NT2/D1 (cell line): ENCODE data around the gene CDH18.
"Not testable (repeated sequence)": the region's sequence is repeated elsewhere in the genome, so short reads cannot be mapped to it uniquely, and the experiment has no call there.

Source experiments
- DNase-seq: peaks from one replicate; pipeline ENCODE4 v3.0.0-alpha.2; 2011; ENCODE audit warnings: low read depth, low spot score
- H3K27me3 ChIP-seq: 2 replicates; pipeline ENCODE4 v1.6.0; 2011; ENCODE audit warnings: mild to moderate bottlenecking; ENCODE audit not compliant: insufficient read length, insufficient read depth
- H3K36me3 ChIP-seq: 2 replicates; pipeline ENCODE4 v1.6.1; 2011; ENCODE audit warnings: mild to moderate bottlenecking, low read length, mixed read lengths; ENCODE audit not compliant: insufficient read depth, insufficient read length
- H3K4me1 ChIP-seq: 2 replicates; pipeline ENCODE4 v1.5.1; 2011; ENCODE audit not compliant: insufficient read depth, insufficient read length
- H3K4me3 ChIP-seq: 2 replicates; pipeline ENCODE4 v1.5.1; 2011; ENCODE audit warnings: low read depth; ENCODE audit not compliant: insufficient read length
- H3K9ac ChIP-seq: 2 replicates; pipeline ENCODE4 v1.6.0; 2011; ENCODE audit warnings: low read depth; ENCODE audit not compliant: insufficient read length
- H3K9me3 ChIP-seq: 2 replicates; pipeline ENCODE4 v1.5.1; 2011; ENCODE audit warnings: mild to moderate bottlenecking, low read length; ENCODE audit not compliant: insufficient read depth
- SUZ12 ChIP-seq: IDR thresholded peaks from 2 replicates; pipeline ENCODE4 v1.6.1; 2011; ENCODE audit not compliant: insufficient read length, insufficient read depth; ENCODE audit errors: extremely low read depth
- YY1 ChIP-seq: IDR thresholded peaks from 2 replicates; pipeline ENCODE4 v1.6.1; 2011; ENCODE audit not compliant: insufficient read length, insufficient read depth
- ZNF274 ChIP-seq: IDR thresholded peaks from 2 replicates; pipeline ENCODE4 v1.6.1; 2011; ENCODE audit warnings: mild to moderate bottlenecking, low read depth, low read length

Gene CDH18

GRCh38 chr5:19802686-19803085 is 185.3 kb downstream of the CDH18 start:
- DNase-seq: no peak
- H3K4me1 ChIP-seq: no peaks in the 10 kb centered on the region
- H3K27me3 ChIP-seq: no peaks in the 10 kb centered on the region
- no peaks in the 10 kb centered on the region for H3K9me3 ChIP-seq
- no peak overlapping the region for H3K9ac ChIP-seq
- TF ChIP-seq SUZ12: no peak
- TF ChIP-seq ZNF274: no peak
- no peak for TF ChIP-seq YY1
- no peaks in the 10 kb centered on the region for H3K36me3 ChIP-seq
- no peak overlapping the region for H3K4me3 ChIP-seq

DNA sequence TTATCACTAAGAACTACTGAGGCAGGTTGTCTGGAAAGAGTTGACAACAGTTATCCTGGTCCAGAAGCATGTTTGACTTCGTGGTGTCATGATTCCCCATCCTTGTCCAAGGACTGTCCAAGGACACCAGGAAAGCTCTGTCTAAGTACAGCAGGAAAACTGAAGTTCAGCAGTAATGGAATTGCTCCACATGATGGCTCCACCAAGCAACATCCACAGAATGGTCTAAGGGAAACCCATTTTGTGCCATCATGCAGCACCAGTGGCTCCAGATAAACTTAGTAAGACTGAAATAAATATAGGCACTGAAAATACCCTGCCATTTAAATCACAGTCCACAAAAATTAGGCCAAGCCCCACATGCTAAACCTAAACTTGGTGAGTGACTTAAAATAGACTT is 192.8 kb downstream of the CDH18 start:
- H3K9me3 ChIP-seq: no peaks in the 10 kb centered on the region
- no peaks in the 10 kb centered on the region for H3K27me3 ChIP-seq
- no peak for DNase-seq

GRCh38 chr5:19790829-19791466 is 197.1 kb downstream of the CDH18 start:
- no peak for DNase-seq
- H3K9ac ChIP-seq: no peak overlapping the region
- TF ChIP-seq SUZ12 (no peak), ZNF274 (no peak), YY1 (no peak)
- no peaks in the 10 kb centered on the region for H3K9me3 ChIP-seq
- H3K36me3 ChIP-seq: no peaks in the 10 kb centered on the region
- no peak overlapping the region for H3K4me3 ChIP-seq
- H3K4me1 ChIP-seq: no peaks in the 10 kb centered on the region
- H3K27me3 ChIP-seq: no peaks in the 10 kb centered on the region

More for the DNA sequence above, 192.8 kb downstream of the CDH18 start:
- H3K9ac ChIP-seq: no peak overlapping the region
- no peaks in the 10 kb centered on the region for H3K36me3 ChIP-seq
- H3K4me3 ChIP-seq: no peak overlapping the region
- TF ChIP-seq YY1 (no peak), SUZ12 (no peak), ZNF274 (no peak)
- H3K4me1 ChIP-seq: no peaks in the 10 kb centered on the region

GRCh38 chr5:19782566-19782965 is 205.4 kb downstream of the CDH18 start:
- H3K27me3 ChIP-seq: no peaks in the 10 kb centered on the region
- H3K9ac ChIP-seq: no peak overlapping the region
- no peaks in the 10 kb centered on the region for H3K4me1 ChIP-seq
- no peaks in the 10 kb centered on the region for H3K36me3 ChIP-seq
- no peaks in the 10 kb centered on the region for H3K9me3 ChIP-seq
- DNase-seq: no peak
- no peak overlapping the region for H3K4me3 ChIP-seq
- no peak for TF ChIP-seq SUZ12
- TF ChIP-seq ZNF274: no peak
- no peak for TF ChIP-seq YY1

DNA sequence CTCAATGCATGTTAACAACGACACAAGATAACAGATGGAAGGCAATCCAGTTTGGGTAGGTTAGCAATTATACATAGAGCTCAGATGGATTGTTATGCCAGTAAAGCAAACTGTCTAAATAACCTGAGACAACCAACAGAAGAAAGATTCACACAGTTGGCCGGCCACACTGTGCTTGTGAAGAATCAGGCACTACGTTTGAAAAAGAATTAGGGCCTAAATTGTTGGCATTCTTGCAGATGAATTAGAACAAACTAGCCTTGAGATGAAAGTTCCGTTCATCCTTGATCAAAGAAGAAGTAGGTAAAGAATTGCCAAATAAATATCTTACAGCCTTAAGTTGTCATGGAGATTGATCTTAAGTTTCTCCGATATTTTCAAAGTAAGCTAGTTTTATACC is 210.6 kb downstream of the CDH18 start:
- DNase-seq: peak; percentile 16
- TF ChIP-seq ZNF274 (no peak), SUZ12 (no peak), YY1 (no peak)
- H3K27me3 ChIP-seq: no peaks in the 10 kb centered on the region
- no peak overlapping the region for H3K4me3 ChIP-seq
- H3K9ac ChIP-seq: no peak overlapping the region
- H3K9me3 ChIP-seq: no peaks in the 10 kb centered on the region
- H3K4me1 ChIP-seq: no peaks in the 10 kb centered on the region
- H3K36me3 ChIP-seq: no peaks in the 10 kb centered on the region

DNA sequence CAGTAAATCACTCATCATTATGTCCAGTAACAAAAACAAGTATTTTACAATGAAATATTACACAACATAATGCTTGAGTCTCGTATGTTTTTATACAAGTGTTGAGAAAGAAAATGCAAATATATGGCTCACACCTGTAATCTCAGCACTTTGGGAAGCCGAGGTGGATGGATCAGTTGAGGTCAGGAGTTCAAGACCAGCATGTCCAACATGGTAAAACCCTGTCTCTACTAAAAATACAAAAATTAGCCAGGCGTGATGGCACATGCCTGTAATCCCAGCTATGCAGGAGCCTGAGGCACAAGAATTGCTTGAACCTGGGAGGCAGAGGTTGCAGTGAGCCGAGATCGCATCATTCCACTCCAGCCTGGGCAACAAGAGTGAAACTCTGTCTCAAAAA is 211.1 kb downstream of the CDH18 start:
- not testable (repeated sequence) for DNase-seq, H3K9ac ChIP-seq, H3K27me3 ChIP-seq, H3K9me3 ChIP-seq, H3K36me3 ChIP-seq, H3K4me3 ChIP-seq, H3K4me1 ChIP-seq

DNA sequence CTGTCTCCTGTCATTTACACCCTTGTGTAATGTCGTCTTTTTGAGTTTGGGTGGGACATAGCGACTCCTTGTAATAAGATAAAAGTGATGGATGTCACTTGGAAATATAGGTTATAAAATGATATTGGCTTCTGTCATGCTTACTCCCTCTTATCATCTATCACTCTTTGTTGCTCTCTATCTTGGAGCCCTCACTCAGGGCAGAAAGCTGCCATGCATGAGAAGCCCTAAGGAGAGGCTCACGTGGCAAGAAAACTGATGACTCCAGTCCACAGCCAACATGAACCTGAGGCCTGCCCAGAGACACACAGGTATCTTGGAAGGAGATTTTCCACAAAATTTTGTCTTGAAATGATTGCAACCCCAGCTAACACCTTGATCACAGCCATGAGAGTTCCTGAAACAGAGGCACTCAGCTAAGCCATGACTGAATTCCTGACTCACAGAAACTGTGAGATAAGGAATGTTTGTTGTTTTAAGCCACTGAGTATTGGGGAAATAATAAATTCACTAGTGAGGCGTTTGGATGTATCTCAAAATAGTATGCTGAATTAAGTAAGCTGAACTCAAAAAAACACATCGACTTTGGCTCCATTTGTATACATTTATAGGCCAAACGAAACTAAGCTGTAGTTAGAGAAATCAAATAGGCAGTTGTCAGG is 216.7 kb downstream of the CDH18 start:
- no peaks in the 10 kb centered on the region; the same call in 1 of the 2 replicates for H3K9me3 ChIP-seq
- H3K36me3 ChIP-seq: no peaks in the 10 kb centered on the region
- TF ChIP-seq SUZ12: no peak
- no peak for TF ChIP-seq YY1
- no peak for TF ChIP-seq ZNF274
- H3K4me3 ChIP-seq: no peak overlapping the region
- H3K4me1 ChIP-seq: no peaks in the 10 kb centered on the region
- no peak for DNase-seq
- H3K27me3 ChIP-seq: no peaks in the 10 kb centered on the region
- H3K9ac ChIP-seq: no peak overlapping the region
